ENCODE measurements around the gene LEO1. TPM values are rescaled to one million over a fixed set of nuclear protein-coding genes. Genes with fewer than 3 reads are reported as not detected.
"Not testable (repeated sequence)": the region's sequence is repeated elsewhere in the genome, so short reads cannot be mapped to it uniquely, and the experiment has no call there.

The LEO1 gene
- total RNA-seq, 1 donor from 2014 or later, result 30.8 TPM

GRCh38 chr15:52005748-52006701, 34.4 kb upstream of the LEO1 start:
- intact Hi-C loops (cut with micrococcal nuclease), result loop anchor here (1.0 to 5.0 kb wide), 6 partner anchors 8 to 73 kb away; partner anchors contain the start of gene LEO1

GRCh38 chr15:52004806-52005205, 33.2 kb upstream of the LEO1 start:
- intact Hi-C loops (cut with micrococcal nuclease), result loop anchor here (5.0 kb wide), 1 partner anchor 42 kb away; no protein-coding TSS in a partner anchor

GRCh38 chr15:52003710-52004109, 32.1 kb upstream of the LEO1 start:
- intact Hi-C loops (cut with micrococcal nuclease), result no loop called here

GRCh38 chr15:52003089-52003488, 31.5 kb upstream of the LEO1 start:
- intact Hi-C loops (cut with micrococcal nuclease), result not testable (repeated sequence)

GRCh38 chr15:52002351-52002750, 30.8 kb upstream of the LEO1 start:
- intact Hi-C loops (cut with micrococcal nuclease), result no loop called here

- intact Hi-C loops (cut with micrococcal nuclease), result no loop called here
Observed at GRCh38 chr15:51992953-51993352, 21.4 kb upstream of the LEO1 start.

GRCh38 chr15:51991141-51991540, 19.6 kb upstream of the LEO1 start:
- intact Hi-C loops (cut with micrococcal nuclease), result no loop called here

GRCh38 chr15:51982770-51983103, 11.2 kb upstream of the LEO1 start:
- intact Hi-C loops (cut with micrococcal nuclease), result loop anchor here (1.0 to 5.0 kb wide), 10 partner anchors 9 to 755 kb away; no protein-coding TSS in a partner anchor

- intact Hi-C loops (cut with micrococcal nuclease), result loop anchor here (1.0 to 5.0 kb wide), 10 partner anchors 9 to 755 kb away; no protein-coding TSS in a partner anchor
Observed at GRCh38 chr15:51982013-51982769, 10.6 kb upstream of the LEO1 start.

- intact Hi-C loops (cut with micrococcal nuclease), result loop anchor here (1.0 to 5.0 kb wide), 5 partner anchors 9 to 704 kb away; partner anchors contain the start of genes ARPP19, ATOSA and LYSMD2
Observed at GRCh38 chr15:51973775-51974174, 2.2 kb upstream of the LEO1 start.

- intact Hi-C loops (cut with micrococcal nuclease), result loop anchor here (1.0 to 5.0 kb wide), 5 partner anchors 9 to 704 kb away; partner anchors contain the start of genes ARPP19, ATOSA and LYSMD2
Observed at GRCh38 chr15:51973220-51973619, 1.6 kb upstream of the LEO1 start.

GRCh38 chr15:51971032-51971374, 575 bp downstream of the LEO1 start:
- intact Hi-C loops (cut with micrococcal nuclease), result loop anchor here (2.0 to 5.0 kb wide), 8 partner anchors 36 to 706 kb away; partner anchors contain the start of genes ARPP19, ATOSA and LYSMD2

- intact Hi-C loops (cut with micrococcal nuclease), result loop anchor here (2.0 to 5.0 kb wide), 8 partner anchors 37 to 707 kb away; partner anchors contain the start of genes ARPP19, ATOSA and LYSMD2
Observed at GRCh38 chr15:51970132-51970817, 1.3 kb downstream of the LEO1 start.

- intact Hi-C loops (cut with micrococcal nuclease), result loop anchor here (2.0 to 5.0 kb wide), 8 partner anchors 37 to 708 kb away; partner anchors contain the start of genes ARPP19, ATOSA and LYSMD2
Observed at GRCh38 chr15:51969728-51970127, 1.9 kb downstream of the LEO1 start.

- intact Hi-C loops (cut with micrococcal nuclease), result no loop called here
Observed at GRCh38 chr15:51967583-51967982, 4.0 kb downstream of the LEO1 start.

- intact Hi-C loops (cut with micrococcal nuclease), result no loop called here
Observed at GRCh38 chr15:51966192-51966591, 5.4 kb downstream of the LEO1 start.

- intact Hi-C loops (cut with micrococcal nuclease), result no loop called here
Observed at GRCh38 chr15:51965691-51966090, 5.9 kb downstream of the LEO1 start.

GRCh38 chr15:51955504-51955903, 16.1 kb downstream of the LEO1 start:
- intact Hi-C loops (cut with micrococcal nuclease), result no loop called here

- intact Hi-C loops (cut with micrococcal nuclease), result no loop called here
Observed at GRCh38 chr15:51952805-51953204, 18.8 kb downstream of the LEO1 start.

- intact Hi-C loops (cut with micrococcal nuclease), result no loop called here
Observed at GRCh38 chr15:51947124-51947523, 24.5 kb downstream of the LEO1 start.

GRCh38 chr15:51939216-51939615, 32.4 kb downstream of the LEO1 start:
- intact Hi-C loops (cut with micrococcal nuclease), result no loop called here

Data from T-helper 1 cell treated with Interleukin-12 subunit alpha and Interleukin-12 subunit beta and Interleukin-4 antibody, amounts not matched to agents 30 ng/mL and 1 ng/mL, for 36 hours (primary cell).